ENCODE data around the gene PRDX5. TPM values are rescaled to one million over a fixed set of nuclear protein-coding genes. Genes with fewer than 3 reads are reported as not detected.

Gene PRDX5
- total RNA-seq, 1 experiment from 2014 or later: 229 TPM

DNA sequence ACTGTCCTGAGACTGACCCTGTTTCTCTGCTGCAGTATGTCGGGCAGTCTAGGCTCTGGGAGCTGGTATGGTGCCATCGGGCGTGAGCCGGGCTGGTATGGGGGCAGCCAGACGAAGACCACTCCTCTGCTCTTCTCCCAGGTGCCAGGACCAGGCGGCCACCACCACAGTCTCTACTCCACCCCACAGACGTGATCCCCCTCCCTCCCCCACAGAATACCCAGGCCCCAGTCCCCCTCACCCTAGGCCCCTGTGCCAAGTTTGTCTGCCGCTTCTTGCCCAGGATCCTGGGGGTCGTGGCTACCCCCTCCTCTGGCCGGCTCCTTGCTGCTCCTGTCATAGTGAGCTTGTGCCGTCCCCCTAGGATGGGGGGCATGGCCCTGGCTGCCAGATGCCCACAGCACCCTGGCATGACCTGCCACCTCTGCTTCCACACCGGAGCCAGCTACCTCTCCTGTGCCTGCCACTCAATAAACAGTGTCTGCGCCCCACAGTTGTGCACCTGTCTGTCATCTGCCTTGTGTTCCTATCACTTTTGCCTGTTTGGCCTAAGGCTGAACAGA lies 28.8 kb upstream of the PRDX5 start:
- DNase-seq (ENCODE audit: low read depth): no peak

DNA sequence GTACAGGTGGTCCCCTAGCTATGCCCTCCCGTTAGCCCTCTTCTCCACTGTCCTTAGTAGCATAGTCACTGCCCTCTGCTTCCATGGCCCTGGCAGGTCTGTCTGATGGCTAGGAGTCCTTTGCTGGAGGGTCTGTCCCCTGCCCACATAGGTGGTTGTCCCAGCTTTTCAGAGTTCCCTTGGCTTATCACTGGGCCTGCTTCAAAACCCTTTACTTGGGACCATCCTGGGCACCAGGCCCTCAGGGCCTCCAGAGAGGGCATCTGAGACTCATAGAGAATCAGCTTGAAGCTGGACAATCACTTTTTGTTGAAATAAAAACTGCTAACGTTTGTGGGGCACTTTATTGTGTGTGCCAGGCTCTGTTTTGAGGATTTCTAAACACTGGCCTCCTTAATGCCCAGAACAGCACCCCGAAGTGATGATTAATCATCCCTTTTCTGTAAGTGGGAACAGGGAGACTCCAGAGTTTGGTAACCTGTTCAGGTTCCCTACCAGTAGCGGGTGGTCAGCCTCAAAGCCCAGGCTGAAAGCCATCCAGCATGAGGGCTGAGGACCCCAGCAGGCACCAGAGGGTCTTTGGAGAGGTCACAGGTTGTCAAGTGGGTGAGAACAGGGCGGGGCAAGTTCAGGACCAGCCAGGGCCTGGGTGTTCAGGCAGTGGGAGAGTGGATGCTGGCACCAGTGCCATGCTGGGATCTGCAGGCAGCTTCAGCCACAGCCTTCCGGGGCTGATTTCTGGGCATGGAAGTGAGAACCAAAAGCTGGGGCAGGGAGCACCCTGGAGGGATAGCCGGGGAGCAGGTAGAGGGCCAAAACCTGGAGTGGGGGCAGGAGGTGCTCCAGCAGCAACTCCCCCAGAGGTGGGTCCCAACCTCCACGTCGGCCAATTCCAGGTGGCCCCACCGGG lies 27.3 kb upstream of the PRDX5 start:
- DNase-seq (ENCODE audit: low read depth): no peak

DNA sequence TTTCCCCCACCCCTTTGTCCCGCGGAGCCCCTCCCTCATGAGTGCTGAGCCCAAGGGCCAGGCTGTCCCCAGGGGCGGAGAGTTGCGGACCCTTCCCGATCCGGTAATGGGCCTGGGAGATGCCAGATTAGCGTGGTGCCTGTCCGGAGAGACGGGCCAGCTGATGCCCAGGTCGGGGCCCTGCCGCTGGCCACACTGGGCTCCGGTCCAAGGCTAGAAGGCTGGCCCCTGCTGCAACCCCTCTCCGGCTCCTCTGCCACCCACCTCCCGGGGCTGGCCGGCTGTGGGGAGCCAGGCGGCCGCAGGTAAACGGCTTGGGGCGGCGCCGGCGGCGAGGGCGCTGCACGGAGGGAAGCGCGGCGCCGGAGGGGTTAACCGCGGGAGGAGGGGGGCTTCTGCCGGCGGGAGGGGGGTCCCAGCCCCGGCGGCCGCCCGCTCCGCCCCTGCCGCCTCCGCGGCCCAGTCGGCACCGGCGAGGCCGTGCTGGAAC lies 26.6 kb upstream of the PRDX5 start, which contains the start of gene KCNK4:
Gene KCNK4 (plus strand): TSS at position 41 of the 490 bp plus-strand sequence. CDS start 1,717 bp downstream, outside the sequence.
- DNase-seq (ENCODE audit: low read depth): no peak

DNA sequence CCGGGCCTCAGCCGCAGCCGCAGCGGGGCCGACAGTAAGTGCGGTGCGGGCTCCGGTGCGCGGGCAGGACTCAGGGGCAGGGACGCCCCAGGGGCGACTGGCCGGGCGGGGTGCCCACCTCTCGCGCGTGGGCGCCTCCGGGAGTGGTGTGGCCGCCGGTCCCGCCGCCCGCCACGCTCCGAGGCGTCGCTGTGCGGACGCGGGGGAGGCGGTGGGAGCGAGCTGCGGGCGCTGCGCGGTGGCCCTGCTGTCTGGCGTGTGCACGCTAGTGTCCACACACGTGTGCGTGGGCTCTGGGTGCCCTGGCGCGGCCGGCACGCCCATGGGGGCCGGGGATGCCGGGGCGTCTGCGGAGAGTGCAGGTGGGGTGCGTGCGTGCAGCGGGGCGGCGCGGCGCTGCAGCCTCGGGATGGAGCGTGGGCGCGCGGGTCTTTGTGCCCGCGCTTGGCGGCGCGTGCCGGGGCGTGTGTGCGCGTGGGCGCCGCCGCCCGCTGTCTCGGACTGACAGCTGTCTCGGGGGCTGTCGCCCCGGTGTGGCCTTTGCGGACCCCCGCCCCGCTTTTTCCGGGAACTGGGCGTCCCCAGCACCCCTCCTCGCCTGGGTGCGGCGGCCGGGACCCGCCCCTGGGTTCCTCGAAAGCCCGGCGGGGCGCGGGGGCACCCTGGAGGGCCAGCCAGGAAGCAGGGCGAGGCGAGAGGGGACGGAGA lies 26.0 kb upstream of the PRDX5 start:
- DNase-seq (ENCODE audit: low read depth): no peak

DNA sequence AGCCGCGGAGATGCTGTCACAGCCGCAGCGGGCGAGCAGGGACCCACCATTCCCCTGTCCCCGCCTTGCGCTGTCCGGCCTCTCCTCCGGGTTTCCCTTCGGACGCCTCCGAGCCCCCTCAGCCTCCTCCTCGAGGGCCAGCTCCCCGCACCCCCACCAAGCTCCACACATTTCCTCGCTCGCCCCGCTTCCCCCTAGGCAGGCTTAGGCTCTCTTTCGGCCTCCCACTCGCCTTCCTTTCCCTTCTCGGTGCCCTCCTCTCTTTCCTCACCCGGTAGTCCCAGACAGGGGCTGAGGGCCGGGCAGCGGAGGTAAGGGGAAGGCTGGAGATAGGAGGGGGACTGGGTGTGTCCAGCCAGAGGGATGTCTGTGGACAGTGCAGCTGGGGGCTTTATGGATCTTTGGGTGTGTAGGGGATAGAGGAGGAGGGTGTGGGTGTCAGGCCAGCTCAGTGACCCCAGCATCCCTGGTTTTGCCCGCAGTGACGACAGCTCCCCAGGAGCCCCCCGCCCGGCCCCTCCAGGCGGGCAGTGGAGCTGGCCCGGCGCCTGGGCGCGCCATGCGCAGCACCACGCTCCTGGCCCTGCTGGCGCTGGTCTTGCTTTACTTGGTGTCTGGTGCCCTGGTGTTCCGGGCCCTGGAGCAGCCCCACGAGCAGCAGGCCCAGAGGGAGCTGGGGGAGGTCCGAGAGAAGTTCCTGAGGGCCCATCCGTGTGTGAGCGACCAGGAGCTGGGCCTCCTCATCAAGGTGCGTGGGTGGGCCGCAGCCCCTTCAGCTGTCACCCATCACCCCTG lies 25.3 kb upstream of the PRDX5 start:
- DNase-seq (ENCODE audit: low read depth): no peak

DNA sequence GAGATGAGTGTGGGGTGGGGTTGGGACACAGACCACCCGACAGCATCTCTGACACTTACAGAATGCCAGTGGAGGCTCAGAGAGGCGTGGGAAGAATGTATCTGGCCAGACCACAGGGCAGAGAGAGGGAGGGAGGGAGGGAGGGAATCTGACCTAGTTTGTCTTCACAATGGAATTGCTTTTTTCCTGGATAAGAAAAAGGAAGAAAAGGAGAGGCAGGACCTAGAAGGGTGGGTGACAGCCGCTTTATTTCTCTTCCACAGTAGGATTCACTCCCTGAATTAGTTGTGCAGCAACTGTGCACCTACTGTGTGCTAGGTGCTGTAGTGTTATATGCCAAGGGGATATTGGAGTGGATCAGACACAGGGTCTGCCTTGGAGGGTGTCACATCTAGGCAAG lies 23.1 kb upstream of the PRDX5 start:
- DNase-seq (ENCODE audit: low read depth): peak; percentile 24

DNA sequence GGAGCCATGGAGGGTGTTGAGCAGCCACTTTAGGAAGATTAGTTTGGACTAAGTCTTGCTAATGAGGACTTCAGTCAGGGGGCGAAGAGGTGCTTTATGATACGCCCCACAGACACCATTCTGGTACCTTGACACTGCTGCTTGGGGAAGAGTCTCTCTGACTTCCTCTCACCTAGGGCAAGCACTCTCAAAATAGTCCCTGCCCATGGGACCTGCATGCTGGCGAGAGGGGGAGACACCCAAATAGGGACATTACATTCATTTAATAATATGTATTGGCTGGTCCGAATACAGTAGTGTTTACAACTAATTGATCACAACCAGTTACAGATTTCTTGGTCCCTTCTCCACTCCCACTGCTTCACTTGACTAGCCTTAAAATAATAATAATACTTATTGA lies 22.2 kb upstream of the PRDX5 start:
- DNase-seq (ENCODE audit: low read depth): no peak

DNA sequence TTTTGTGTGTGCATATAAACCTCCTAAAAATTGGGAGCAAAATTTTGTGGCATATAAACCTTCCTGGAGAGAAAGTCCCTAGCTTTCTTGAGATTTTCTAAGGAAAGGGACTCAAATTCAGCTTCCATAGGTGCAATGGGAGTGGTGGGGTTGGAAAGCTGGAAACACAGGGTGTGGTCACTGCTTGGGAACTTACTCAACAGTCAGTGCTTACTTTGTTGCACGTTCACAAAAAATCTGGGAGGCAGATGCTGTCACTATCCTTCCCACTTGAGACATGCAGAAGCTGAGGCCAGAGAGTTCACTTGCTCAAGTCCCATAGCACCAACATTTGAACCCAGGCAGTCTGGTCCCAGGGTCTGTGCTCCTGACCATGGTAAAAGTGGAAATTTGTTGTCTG lies 21.7 kb upstream of the PRDX5 start:
- DNase-seq (ENCODE audit: low read depth): no peak

DNA sequence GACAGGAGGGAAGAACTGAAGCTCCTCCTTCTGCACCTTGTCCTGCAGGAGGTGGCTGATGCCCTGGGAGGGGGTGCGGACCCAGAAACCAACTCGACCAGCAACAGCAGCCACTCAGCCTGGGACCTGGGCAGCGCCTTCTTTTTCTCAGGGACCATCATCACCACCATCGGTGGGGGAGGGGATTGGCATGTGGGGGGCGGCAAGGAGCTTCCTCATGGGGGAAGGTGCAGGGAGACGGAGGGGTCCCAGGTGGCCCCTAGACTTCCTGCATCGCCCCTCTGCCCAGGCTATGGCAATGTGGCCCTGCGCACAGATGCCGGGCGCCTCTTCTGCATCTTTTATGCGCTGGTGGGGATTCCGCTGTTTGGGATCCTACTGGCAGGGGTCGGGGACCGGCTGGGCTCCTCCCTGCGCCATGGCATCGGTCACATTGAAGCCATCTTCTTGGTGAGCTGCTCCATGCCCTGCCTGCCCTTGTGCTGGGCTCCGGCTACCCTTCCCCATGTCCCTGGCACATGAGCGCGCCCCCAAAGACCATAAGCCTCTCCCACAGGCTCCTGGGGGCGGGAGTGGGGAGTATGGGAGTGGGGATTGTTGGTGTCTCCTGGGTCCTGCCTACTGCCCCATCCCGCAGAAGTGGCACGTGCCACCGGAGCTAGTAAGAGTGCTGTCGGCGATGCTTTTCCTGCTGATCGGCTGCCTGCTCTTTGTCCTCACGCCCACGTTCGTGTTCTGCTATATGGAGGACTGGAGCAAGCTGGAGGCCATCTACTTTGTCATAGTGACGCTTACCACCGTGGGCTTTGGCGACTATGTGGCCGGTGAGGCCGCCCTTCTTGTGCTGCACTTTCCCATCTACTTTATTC lies 20.9 kb upstream of the PRDX5 start:
- DNase-seq (ENCODE audit: low read depth): no peak

DNA sequence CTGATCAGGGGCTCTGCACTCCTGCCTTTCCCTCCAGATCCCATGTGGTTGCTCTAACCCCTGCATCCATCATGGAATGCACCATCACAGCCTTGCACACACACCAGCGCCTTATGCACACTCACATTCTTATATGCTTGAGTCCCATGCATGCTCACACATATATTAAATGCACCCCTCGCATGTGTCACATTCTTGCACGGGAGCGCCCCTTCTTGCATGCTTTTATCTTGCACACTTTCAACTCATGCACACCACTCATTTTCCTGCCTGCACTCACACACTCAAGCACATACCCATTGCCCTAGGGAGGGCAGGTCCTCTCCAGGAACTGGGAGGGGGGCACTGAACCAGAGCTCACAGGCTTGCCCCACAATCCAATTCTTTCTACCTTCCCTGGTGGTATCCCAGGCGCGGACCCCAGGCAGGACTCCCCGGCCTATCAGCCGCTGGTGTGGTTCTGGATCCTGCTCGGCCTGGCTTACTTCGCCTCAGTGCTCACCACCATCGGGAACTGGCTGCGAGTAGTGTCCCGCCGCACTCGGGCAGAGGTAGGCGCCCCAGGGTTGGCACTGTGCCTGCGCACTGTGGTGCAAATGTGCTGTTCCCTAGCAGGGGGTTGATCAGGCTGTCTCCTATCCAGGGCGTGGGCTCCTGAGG lies 20.1 kb upstream of the PRDX5 start:
- no peak for DNase-seq (ENCODE audit: low read depth)

DNA sequence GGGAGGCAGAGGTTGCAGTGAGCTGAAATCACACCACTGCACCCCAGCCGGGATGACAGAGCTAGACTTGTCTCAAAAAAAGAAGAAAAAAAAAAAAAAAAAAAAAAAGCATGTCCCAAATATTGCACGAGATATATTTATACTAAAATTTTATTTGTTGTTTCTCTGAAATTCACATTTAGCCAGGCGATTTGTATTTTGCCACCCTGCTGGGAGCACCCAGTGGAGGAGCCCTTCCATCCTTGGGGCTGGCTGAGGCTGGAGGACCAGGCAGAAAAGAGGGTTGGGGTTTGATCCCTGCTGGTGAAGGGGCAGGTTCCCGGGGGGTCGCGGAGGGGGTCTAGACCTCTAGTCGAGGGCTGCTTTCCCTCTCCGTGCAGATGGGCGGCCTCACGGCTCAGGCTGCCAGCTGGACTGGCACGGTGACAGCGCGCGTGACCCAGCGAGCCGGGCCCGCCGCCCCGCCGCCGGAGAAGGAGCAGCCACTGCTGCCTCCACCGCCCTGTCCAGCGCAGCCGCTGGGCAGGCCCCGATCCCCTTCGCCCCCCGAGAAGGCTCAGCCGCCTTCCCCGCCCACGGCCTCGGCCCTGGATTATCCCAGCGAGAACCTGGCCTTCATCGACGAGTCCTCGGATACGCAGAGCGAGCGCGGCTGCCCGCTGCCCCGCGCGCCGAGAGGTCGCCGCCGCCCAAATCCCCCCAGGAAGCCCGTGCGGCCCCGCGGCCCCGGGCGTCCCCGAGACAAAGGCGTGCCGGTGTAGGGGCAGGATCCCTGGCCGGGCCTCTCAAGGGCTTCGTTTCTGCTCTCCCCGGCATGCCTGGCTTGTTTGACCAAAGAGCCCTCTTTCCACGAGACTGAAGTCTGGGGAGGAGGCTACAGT lies 18.7 kb upstream of the PRDX5 start:
- peak; percentile 22 for DNase-seq (ENCODE audit: low read depth)

DNA sequence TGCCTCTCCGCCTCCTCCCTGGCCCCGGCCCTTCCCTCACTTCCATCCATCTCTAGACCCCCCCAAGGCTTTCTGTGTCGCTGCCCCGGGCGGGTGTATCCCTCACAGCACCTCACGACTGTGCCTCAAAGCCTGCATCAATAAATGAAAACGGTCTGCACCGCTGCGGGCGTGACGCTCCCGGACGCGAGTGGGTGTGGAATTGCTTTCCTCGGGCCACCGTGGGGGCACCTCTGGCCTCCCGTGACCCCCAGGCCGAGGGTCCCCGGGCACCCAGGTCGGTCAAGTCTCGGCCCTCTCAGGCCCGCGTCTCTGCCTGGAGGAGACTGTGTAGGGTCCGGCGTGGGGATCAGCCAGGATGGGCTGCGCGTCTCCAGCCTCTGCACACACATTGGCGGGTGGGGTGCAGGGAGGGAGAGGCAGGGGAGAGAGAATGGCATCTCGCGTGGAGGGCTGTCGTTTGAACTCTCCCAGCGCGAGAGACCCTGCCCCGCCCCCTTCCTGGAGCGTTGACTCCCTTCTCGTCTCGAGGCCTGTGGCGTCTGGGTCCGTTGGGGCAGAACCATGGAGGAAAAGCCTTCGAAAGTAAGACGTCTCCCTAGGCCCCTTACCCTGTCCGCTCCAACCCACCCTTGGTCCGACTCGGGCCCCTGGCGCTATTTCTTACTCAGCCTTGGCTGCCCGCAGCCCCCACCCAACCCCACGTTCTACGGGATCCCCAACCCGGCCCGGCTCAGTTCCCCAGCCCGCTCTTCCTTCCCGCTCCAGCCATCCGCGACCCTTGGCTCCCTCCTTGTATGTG lies 17.9 kb upstream of the PRDX5 start, which contains the start of gene CATSPERZ:
Gene CATSPERZ (plus strand): TSS at position 512 of the 802 bp plus-strand sequence. CDS start 53 bp downstream, at position 565.
- no peak for DNase-seq (ENCODE audit: low read depth)

DNA sequence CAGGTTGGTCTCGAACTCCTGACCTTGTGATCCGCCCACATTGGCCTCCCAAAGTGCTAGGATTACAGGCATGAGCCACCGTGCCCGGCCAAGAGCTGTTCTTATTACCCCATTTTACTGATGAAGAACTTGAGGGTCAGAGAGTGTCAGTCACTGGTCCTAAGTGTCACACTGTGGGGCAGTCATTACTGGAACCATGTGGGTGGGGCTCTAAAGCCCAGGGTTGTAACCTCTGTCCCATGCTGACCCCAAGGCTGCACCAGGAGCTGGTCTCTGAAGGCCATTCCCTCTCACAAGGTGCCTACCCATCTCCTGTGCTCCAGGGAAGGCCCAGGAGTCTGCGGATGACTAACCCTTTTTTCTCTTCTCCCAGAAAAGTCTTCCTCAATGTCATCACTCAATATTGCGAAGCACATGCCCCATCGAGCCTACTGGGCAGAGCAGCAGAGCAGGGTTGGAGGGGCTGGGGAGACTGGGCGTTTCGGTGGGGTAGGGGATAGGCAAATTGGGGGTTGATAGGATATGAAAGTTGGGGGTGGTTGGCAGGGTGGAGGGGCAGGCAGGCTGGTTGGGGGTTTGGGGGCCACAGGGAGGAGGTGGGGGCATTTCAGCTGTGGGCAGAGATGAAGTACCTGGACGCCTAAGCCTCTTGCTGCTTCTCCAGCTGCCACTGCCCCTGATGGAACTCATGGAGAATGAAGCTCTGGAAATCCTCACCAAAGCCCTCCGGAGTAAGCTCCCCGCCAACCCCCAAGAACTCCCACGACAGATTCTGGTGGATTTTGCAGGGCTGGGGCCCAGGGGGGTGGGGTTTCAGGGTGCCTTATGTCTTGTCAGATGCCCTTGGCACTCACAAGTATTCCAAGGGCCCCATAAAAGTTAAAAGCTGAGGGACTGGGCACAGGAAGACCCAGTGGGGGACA lies 14.6 kb upstream of the PRDX5 start:
- no peak for DNase-seq (ENCODE audit: low read depth)

DNA sequence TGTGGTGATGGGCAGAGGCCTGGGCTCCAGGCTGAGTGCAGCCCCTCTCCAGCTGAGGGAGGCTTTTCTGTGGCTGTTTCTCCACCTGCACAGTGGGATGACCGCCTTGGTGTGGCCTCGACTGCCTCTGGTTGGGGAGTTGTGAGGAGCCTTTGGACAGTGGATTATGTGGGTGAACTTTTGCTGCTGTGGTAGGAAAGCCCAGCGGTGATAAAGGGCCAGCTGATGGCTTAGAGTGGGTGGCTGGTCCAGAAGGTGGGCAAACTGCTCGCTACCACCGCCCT lies 13.9 kb upstream of the PRDX5 start:
- DNase-seq (ENCODE audit: low read depth): no peak

DNA sequence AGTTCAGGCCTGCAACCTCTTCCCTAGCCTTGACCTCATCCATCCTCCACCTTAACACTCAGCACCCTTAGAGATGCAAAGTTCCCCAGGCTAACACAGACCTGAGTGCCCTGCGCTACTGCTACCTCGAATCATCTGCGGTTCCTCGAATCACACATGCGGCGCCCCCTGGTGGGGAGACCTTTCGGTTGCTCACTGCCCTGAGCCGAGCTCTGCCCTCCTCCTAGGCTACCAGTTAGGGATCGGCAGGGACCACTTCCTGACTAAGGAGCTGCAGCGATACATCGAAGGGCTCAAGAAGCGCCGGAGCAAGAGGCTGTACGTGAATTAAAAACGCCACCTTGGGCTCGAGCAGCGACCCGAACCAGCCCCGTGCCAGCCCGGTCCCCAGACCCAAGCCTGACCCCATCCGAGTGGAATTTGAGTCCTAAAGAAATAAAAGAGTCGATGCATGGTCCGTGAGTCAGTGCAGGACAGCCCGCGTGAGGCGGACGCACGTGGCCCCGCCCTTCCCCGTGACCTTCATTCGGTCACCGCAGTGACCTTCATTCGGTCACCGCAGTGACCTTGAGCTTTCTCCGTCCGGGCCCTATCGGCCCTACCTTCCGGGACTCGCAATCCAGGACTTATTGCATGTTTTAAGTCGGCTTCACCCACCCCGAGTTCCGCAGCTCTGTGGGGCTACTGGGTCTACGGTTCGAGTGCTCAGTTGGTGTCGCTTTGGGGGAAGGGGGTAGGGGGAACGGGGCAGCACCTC lies 13.4 kb upstream of the PRDX5 start:
- DNase-seq (ENCODE audit: low read depth): peak; percentile 93

DNA sequence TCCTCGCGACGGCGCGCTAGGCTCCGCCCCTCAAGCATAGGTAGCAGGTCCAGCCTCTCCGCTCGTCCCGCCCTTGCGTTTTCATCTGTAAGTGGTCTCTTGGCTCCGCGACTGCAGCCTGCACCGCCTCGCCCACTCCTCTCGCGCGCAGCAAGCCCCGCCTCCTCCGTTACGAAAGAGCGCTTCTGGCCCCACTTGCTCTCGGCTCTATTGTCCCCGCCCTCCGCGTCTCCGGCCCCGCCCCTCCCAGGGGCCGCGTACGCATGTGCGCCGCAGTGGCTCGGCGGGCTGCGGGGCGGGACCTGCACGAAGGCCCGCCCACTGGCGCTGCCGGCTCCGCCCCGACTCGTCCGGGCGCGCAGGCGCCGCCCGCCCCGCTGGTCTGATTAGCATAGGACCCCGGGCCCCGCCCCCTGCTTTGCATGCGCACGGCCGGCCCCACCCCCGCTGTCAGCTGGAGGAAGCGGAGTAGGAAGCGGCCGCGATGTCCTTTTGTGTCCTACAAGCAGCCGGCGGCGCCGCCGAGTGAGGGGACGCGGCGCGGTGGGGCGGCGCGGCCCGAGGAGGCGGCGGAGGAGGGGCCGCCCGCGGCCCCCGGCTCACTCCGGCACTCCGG lies 12.7 kb upstream of the PRDX5 start, which contains the start of gene ESRRA:
Gene ESRRA (plus strand): TSS at position 450 of the 616 bp plus-strand sequence. CDS start 1,656 bp downstream, outside the sequence.
- DNase-seq (ENCODE audit: low read depth): peak; percentile 98

All from Daoy (cell line).